Measurements from ENCODE around the gene TMPRSS9.

GRCh38 chr19:2421581-2422306, 61.7 kb downstream of the TMPRSS9 start:
- TF ChIP-seq POLR2A (IDR thresholded peaks at IDR 0.05) = no peak
- TF ChIP-seq CTCF (IDR thresholded peaks at IDR 0.05) = no peak
